HG02852 (cell line): Measurements from ENCODE around the gene CD72.

ENCODE experiments used
- ATAC-seq: cut with Tn5 transposase; IDR thresholded peaks from one replicate; pipeline ENCODE4 v1.9.1; 2021; ENCODE audit warnings: mild to moderate bottlenecking, moderate library complexity; ENCODE audit not compliant: unreplicated experiment

CD72 gene

DNA sequence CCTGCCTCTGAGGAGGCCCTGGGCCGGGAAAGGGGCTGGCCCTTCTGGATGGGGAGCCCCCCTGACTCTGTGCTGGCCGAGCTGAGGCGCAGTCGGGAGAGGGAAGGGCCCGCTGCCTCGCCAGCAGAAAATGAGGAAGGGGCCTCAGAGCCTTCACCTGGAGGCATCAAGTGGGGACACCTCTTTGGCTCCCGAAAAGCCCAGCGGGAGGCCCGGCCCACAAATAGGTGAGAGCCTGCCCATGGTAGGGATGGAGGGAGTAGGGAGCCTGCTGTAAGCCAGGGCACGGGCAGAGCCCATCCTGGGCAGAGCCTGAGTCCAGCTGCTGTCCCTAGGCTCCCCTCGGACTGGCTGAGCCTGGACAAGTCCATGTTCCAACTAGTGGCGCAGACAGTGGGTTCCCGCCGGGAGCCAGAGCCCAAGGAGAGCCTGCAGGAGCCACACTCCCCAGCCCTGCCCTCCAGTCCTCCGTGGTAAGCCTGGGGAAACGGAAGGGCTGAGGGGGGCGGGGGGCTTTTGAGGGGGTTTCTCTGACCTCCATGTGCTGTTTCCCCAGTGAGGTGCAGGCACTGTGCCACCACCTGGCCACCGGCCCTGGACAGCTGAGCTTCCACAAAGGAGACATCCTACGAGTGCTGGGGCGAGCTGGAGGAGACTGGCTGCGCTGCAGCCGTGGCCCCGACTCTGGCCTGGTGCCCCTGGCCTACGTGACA lies 57.4 kb downstream of the CD72 start:
- ATAC-seq: no peak
